HepG2 (cell line): ENCODE data around the gene WTAP. TPM values are rescaled to one million over a fixed set of nuclear protein-coding genes. Genes with fewer than 3 reads are reported as not detected.

Experiments used
- CC2D1A ChIP-seq: sonication (generic); formaldehyde crosslinking; IDR thresholded peaks from 2 replicates; pipeline ENCODE4 v1.8.1; 2023; ENCODE audit warnings: mild to moderate bottlenecking, missing genetic modification reagents
- FIP1L1 ChIP-seq: fragments of 200-400 bp; formaldehyde crosslinking; IDR thresholded peaks from 2 replicates; pipeline ENCODE4 v1.6.1; 2018; ENCODE audit warnings: low read depth, mild to moderate bottlenecking, low read length, moderate library complexity, borderline replicate concordance; ENCODE audit not compliant: insufficient read depth
- KLF11 ChIP-seq: IDR thresholded peaks from 2 replicates; pipeline ENCODE4 v1.6.1; 2016; ENCODE audit warnings: missing compliant biosample characterization
- NFE2L1 ChIP-seq: sonication (generic); formaldehyde crosslinking; IDR thresholded peaks from 2 replicates; pipeline ENCODE4 v1.4.0; 2020; ENCODE audit warnings: missing genetic modification reagents, mild to moderate bottlenecking, borderline replicate concordance
- PPARG ChIP-seq: conservative IDR thresholded peaks from 2 replicates; pipeline ENCODE4 v1.6.1; 2016; ENCODE audit warnings: missing biosample characterization, missing genetic modification reagents
- RCOR2 ChIP-seq: IDR thresholded peaks from 2 replicates; pipeline ENCODE4 v1.6.1; 2016; ENCODE audit warnings: missing biosample characterization, missing genetic modification reagents
- RORA ChIP-seq: sonication (generic); formaldehyde crosslinking; IDR thresholded peaks from 2 replicates; pipeline ENCODE4 v1.5.0; 2020; ENCODE audit warnings: mild to moderate bottlenecking, missing genetic modification reagents, moderate library complexity
- SIX1 ChIP-seq: sonication (generic); formaldehyde crosslinking; IDR thresholded peaks from 2 replicates; pipeline ENCODE4 v1.4.0; 2020; ENCODE audit warnings: missing genetic modification reagents, borderline replicate concordance
- ZNF20 ChIP-seq: sonication (generic); formaldehyde crosslinking; IDR thresholded peaks from 2 replicates; pipeline ENCODE4 v1.4.0; 2020; ENCODE audit warnings: mild to moderate bottlenecking, moderate library complexity, missing genetic modification reagents
- ZNF30 ChIP-seq: sonication (generic); formaldehyde crosslinking; IDR thresholded peaks from 2 replicates; pipeline ENCODE4 v1.5.0; 2020; ENCODE audit warnings: mild to moderate bottlenecking, missing genetic modification reagents
- ZNF451 ChIP-seq: sonication (generic); formaldehyde crosslinking; IDR thresholded peaks from 2 replicates; pipeline ENCODE4 v1.5.0; 2020; ENCODE audit warnings: mild to moderate bottlenecking, missing genetic modification reagents
- ZNF550 ChIP-seq: sonication (generic); formaldehyde crosslinking; IDR thresholded peaks from 2 replicates; pipeline ENCODE4 v1.4.0; 2020; ENCODE audit warnings: mild to moderate bottlenecking, missing genetic modification reagents, borderline replicate concordance
- ZSCAN30 ChIP-seq: sonication (generic); formaldehyde crosslinking; IDR thresholded peaks from 2 replicates; pipeline ENCODE4 v1.5.0; 2020; ENCODE audit warnings: mild to moderate bottlenecking, missing genetic modification reagents
- polyA plus RNA-seq, 8 experiments: library from polyadenylated mRNA; depleted of rRNA in 3 of 8; stranded (reverse) in 7 of 8; unstranded in 1 of 8; fragments of >200 nt; fragmentation: Illumina TruSeq in 4 of 8; extraction: Trizol in 4 of 8; gene quantifications; 2 replicates each; pipeline versions ENCODE4 v1.2.1 to v1.2.3, GENCODE V29; 2011 to 2016; ENCODE audit warnings: low read depth in 4 of 8, missing spikeins in 1 of 8, mixed read lengths in 1 of 8; ENCODE audit not compliant: insufficient read depth in 1 of 8
- total RNA-seq, 5 experiments: library from RNA; depleted of rRNA; stranded (reverse); fragments of >200 nt; fragmentation: Illumina TruSeq; extraction: Trizol; gene quantifications; 2 replicates each; pipeline ENCODE4 v1.2.3, GENCODE V29; 2016; ENCODE audit warnings: low read depth in 1 of 5
- TF ChIP-seq, protein P1 (sequence below): sonication (generic); formaldehyde crosslinking; IDR thresholded peaks from 2 replicates; pipeline ENCODE4 v1.4.0; 2020; ENCODE audit warnings: missing genetic modification reagents
- TF ChIP-seq, protein P2 (sequence below): sonication (generic); formaldehyde crosslinking; IDR thresholded peaks from 2 replicates; pipeline ENCODE4 v1.4.0; 2020; ENCODE audit warnings: mild to moderate bottlenecking, missing genetic modification reagents
- TF ChIP-seq, protein P3 (sequence below): sonication (generic); formaldehyde crosslinking; IDR thresholded peaks from 2 replicates; pipeline ENCODE4 v1.4.0; 2020; ENCODE audit warnings: mild to moderate bottlenecking, missing genetic modification reagents
- TF ChIP-seq, protein P4 (sequence below): sonication (generic); formaldehyde crosslinking; IDR thresholded peaks from 2 replicates; pipeline ENCODE4 v1.8.0; 2022; ENCODE audit warnings: mild to moderate bottlenecking, missing genetic modification reagents, borderline replicate concordance
- TF ChIP-seq, protein P5 (sequence below): IDR thresholded peaks from 2 replicates; pipeline ENCODE4 v1.6.1; 2012; ENCODE audit warnings: inconsistent platforms

The WTAP gene
- total and polyA plus RNA-seq, 2 of the 13 experiments (the other 11 are each of a cell fraction or from before 2014, with no cell fraction given), result 31.6 to 167 TPM

DNA sequence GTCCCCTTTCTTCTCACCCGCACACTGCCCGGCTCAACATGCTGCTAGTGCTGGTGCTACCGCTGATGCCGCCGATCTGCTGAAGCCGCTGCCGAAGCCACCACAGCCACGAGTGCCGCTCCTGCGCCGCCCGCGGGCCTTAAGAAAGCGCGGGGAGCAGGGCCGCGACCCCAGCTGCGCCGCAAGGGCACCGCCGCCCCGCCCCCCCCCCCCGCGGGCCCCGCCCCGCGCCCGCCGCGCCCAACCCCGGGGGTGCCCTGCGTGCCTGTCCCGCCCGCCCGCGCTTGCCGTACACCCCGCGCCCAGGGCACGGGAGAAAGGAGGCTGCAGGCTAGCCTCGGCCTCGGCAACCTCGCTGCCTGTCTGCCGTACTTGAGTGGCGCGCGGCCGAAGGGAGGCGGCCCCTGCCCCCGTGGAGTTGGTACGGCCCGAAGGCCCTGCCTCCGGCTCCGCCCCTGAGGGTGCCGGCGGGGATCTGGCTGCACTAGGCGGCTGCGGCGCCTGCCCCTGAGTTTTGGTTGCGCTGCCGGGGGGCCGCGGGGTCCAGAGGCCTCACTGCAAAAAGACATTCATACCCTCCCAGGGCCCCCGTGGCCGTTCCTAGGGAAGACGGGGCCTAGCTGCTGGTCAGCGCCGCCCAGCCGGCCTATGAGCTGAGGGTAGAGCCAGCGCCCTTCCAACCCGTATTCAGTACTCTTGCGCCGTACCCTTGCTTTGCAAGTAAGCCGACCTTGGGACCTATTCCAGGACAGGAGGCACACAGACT, 34.0 kb upstream of the WTAP start, which contains the start of gene SOD2 (continued):
- TF ChIP-seq, protein P1, sequence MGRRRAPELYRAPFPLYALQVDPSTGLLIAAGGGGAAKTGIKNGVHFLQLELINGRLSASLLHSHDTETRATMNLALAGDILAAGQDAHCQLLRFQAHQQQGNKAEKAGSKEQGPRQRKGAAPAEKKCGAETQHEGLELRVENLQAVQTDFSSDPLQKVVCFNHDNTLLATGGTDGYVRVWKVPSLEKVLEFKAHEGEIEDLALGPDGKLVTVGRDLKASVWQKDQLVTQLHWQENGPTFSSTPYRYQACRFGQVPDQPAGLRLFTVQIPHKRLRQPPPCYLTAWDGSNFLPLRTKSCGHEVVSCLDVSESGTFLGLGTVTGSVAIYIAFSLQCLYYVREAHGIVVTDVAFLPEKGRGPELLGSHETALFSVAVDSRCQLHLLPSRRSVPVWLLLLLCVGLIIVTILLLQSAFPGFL (CRISPR knock-in tag), result no peak; the same call in 1 of the 2 replicates
- TF ChIP-seq ZNF20 (peak; percentile 74; the same call in 1 of the 2 replicates), ZSCAN30 (CRISPR knock-in tag) (no peak; the same call in 1 of the 2 replicates), ZNF550 (CRISPR knock-in tag) (no peak), NFE2L1 (peak; percentile 88; the same call in 1 of the 2 replicates), RCOR2 (CRISPR knock-in tag) (no peak; the same call in 1 of the 2 replicates), PPARG (CRISPR knock-in tag) (peak; percentile 58; the same call in 1 of the 2 replicates), FIP1L1 (no peak), RORA (CRISPR knock-in tag) (no peak), CC2D1A (CRISPR knock-in tag) (no peak; the same call in 1 of the 2 replicates), KLF11 (CRISPR knock-in tag) (peak; percentile 92), ZNF451 (CRISPR knock-in tag) (peak; percentile 91), ZNF30 (CRISPR knock-in tag) (peak; percentile 29; the same call in 1 of the 2 replicates), SIX1 (CRISPR knock-in tag) (peak; percentile 10; the same call in 1 of the 2 replicates)
- TF ChIP-seq, protein P2, sequence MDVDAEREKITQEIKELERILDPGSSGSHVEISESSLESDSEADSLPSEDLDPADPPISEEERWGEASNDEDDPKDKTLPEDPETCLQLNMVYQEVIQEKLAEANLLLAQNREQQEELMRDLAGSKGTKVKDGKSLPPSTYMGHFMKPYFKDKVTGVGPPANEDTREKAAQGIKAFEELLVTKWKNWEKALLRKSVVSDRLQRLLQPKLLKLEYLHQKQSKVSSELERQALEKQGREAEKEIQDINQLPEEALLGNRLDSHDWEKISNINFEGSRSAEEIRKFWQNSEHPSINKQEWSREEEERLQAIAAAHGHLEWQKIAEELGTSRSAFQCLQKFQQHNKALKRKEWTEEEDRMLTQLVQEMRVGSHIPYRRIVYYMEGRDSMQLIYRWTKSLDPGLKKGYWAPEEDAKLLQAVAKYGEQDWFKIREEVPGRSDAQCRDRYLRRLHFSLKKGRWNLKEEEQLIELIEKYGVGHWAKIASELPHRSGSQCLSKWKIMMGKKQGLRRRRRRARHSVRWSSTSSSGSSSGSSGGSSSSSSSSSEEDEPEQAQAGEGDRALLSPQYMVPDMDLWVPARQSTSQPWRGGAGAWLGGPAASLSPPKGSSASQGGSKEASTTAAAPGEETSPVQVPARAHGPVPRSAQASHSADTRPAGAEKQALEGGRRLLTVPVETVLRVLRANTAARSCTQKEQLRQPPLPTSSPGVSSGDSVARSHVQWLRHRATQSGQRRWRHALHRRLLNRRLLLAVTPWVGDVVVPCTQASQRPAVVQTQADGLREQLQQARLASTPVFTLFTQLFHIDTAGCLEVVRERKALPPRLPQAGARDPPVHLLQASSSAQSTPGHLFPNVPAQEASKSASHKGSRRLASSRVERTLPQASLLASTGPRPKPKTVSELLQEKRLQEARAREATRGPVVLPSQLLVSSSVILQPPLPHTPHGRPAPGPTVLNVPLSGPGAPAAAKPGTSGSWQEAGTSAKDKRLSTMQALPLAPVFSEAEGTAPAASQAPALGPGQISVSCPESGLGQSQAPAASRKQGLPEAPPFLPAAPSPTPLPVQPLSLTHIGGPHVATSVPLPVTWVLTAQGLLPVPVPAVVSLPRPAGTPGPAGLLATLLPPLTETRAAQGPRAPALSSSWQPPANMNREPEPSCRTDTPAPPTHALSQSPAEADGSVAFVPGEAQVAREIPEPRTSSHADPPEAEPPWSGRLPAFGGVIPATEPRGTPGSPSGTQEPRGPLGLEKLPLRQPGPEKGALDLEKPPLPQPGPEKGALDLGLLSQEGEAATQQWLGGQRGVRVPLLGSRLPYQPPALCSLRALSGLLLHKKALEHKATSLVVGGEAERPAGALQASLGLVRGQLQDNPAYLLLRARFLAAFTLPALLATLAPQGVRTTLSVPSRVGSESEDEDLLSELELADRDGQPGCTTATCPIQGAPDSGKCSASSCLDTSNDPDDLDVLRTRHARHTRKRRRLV (CRISPR knock-in tag), result 0 out of 2 replicates have a peak, but pooled peaks have one; percentile 81
- TF ChIP-seq, protein P3, sequence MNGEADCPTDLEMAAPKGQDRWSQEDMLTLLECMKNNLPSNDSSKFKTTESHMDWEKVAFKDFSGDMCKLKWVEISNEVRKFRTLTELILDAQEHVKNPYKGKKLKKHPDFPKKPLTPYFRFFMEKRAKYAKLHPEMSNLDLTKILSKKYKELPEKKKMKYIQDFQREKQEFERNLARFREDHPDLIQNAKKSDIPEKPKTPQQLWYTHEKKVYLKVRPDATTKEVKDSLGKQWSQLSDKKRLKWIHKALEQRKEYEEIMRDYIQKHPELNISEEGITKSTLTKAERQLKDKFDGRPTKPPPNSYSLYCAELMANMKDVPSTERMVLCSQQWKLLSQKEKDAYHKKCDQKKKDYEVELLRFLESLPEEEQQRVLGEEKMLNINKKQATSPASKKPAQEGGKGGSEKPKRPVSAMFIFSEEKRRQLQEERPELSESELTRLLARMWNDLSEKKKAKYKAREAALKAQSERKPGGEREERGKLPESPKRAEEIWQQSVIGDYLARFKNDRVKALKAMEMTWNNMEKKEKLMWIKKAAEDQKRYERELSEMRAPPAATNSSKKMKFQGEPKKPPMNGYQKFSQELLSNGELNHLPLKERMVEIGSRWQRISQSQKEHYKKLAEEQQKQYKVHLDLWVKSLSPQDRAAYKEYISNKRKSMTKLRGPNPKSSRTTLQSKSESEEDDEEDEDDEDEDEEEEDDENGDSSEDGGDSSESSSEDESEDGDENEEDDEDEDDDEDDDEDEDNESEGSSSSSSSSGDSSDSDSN (CRISPR knock-in tag), result peak; percentile 99
- TF ChIP-seq, protein P4, sequence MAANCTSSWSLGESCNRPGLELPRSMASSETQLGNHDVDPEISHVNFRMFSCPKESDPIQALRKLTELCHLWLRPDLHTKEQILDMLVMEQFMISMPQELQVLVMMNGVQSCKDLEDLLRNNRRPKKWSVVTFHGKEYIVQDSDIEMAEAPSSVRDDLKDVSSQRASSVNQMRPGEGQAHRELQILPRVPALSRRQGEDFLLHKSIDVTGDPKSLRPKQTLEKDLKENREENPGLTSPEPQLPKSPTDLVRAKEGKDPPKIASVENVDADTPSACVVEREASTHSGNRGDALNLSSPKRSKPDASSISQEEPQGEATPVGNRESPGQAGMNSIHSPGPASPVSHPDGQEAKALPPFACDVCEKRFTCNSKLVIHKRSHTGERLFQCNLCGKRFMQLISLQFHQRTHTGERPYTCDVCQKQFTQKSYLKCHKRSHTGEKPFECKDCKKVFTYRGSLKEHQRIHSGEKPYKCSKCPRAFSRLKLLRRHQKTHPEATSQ (CRISPR knock-in tag), result peak; percentile 85; the same call in 1 of the 2 replicates
- TF ChIP-seq, protein P5, sequence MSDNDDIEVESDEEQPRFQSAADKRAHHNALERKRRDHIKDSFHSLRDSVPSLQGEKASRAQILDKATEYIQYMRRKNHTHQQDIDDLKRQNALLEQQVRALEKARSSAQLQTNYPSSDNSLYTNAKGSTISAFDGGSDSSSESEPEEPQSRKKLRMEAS, result peak; percentile 88
